Measurements from ENCODE around the gene NSUN6. TPM values are rescaled to one million over a fixed set of nuclear protein-coding genes. Genes with fewer than 3 reads are reported as not detected.

NSUN6 gene
- total and polyA plus RNA-seq, 2 donors (not counting 1 experiment from before 2014, with no cell fraction given), result 4.2 to 9.4 TPM

- peak in 1 of 2 donors; percentile 10 for DNase-seq (ENCODE audit: low read depth in 2 of 2)
- H3K4me1 ChIP-seq (ENCODE audit: control insufficient read depth, extremely low read depth, insufficient read depth, low read length), result no peaks in the 10 kb centered on the region
- no peak overlapping the region for H3K4me3 ChIP-seq (replicated peaks in 1 of 4; ENCODE audit: control extremely low read depth in 1 of 4, insufficient read depth in 1 of 4, low read depth in 3 of 4, low read length in 4 of 4)
- H3K9me3 ChIP-seq (ENCODE audit: control insufficient read depth, insufficient read depth, low read depth, low read length), result no peaks in the 10 kb centered on the region
- TF ChIP-seq CTCF (conservative IDR thresholded peaks at IDR 0.05 in 1 of 2, IDR thresholded peaks at IDR 0.05 in 1 of 2; ENCODE audit: low read depth in 1 of 2, low read length in 2 of 2), result no peak
- no peak for TF ChIP-seq EZH2 (IDR thresholded peaks at IDR 0.05; ENCODE audit: low read length, missing control alignments)
- no peaks in the 10 kb centered on the region for H3K36me3 ChIP-seq (ENCODE audit: control insufficient read depth, insufficient read depth, low read length)
- no peaks in the 10 kb centered on the region for H4K20me1 ChIP-seq (ENCODE audit: control insufficient read depth, extremely low read depth, insufficient read depth, low read length)
- no peaks in the 10 kb centered on the region for H3K79me2 ChIP-seq (ENCODE audit: control insufficient read depth, insufficient read depth, low read length)
- no peak overlapping the region for H3K9ac ChIP-seq (ENCODE audit: insufficient read depth, low read length)
- no peak overlapping the region for H3K4me2 ChIP-seq (ENCODE audit: extremely low read depth, insufficient read depth, low read length)
- no peak overlapping the region for H3K27ac ChIP-seq (ENCODE audit: insufficient read depth, low read length)
- H2AFZ ChIP-seq (ENCODE audit: low read length), result no peak overlapping the region
- no peaks in the 10 kb centered on the region for H3K27me3 ChIP-seq (ENCODE audit: control insufficient read depth, insufficient read depth, low read length)
Measured at GRCh38 chr10:18528292-18528691, 123.1 kb downstream of the NSUN6 start.

- Histone ChIP-seq H3K27me3 (ENCODE audit: control insufficient read depth, insufficient read depth, low read length) (no peaks in the 10 kb centered on the region), H3K9ac (ENCODE audit: insufficient read depth, low read length) (no peak overlapping the region), H3K4me2 (ENCODE audit: extremely low read depth, insufficient read depth, low read length) (no peak overlapping the region), H3K36me3 (ENCODE audit: control insufficient read depth, insufficient read depth, low read length) (no peaks in the 10 kb centered on the region), H3K79me2 (ENCODE audit: control insufficient read depth, insufficient read depth, low read length) (no peaks in the 10 kb centered on the region), H4K20me1 (ENCODE audit: control insufficient read depth, extremely low read depth, insufficient read depth, low read length) (no peaks in the 10 kb centered on the region), H2AFZ (ENCODE audit: low read length) (no peak overlapping the region), H3K4me1 (ENCODE audit: control insufficient read depth, extremely low read depth, insufficient read depth, low read length) (no peaks in the 10 kb centered on the region), H3K9me3 (ENCODE audit: control insufficient read depth, insufficient read depth, low read depth, low read length) (no peaks in the 10 kb centered on the region), H3K27ac (ENCODE audit: insufficient read depth, low read length) (no peak overlapping the region), H3K4me3 (replicated peaks in 1 of 4; ENCODE audit: control extremely low read depth in 1 of 4, insufficient read depth in 1 of 4, low read depth in 3 of 4, low read length in 4 of 4) (no peak overlapping the region)
- no peak for TF ChIP-seq CTCF (conservative IDR thresholded peaks at IDR 0.05 in 1 of 2, IDR thresholded peaks at IDR 0.05 in 1 of 2; ENCODE audit: low read depth in 1 of 2, low read length in 2 of 2)
- TF ChIP-seq EZH2 (IDR thresholded peaks at IDR 0.05; ENCODE audit: low read length, missing control alignments), result no peak
- DNase-seq (ENCODE audit: low read depth in 2 of 2), result peak in 1 of 2 donors; percentile 14
Measured at GRCh38 chr10:18527687-18528086, 123.7 kb downstream of the NSUN6 start.

GRCh38 chr10:18523858-18524257 is 127.5 kb downstream of the NSUN6 start:
- Histone ChIP-seq H3K9ac (ENCODE audit: insufficient read depth, low read length) (no peak overlapping the region), H3K27me3 (ENCODE audit: control insufficient read depth, insufficient read depth, low read length) (no peaks in the 10 kb centered on the region), H2AFZ (ENCODE audit: low read length) (no peak overlapping the region), H3K9me3 (ENCODE audit: control insufficient read depth, insufficient read depth, low read depth, low read length) (no peaks in the 10 kb centered on the region), H3K27ac (ENCODE audit: insufficient read depth, low read length) (no peak overlapping the region), H3K4me3 (replicated peaks in 1 of 4; ENCODE audit: control extremely low read depth in 1 of 4, insufficient read depth in 1 of 4, low read depth in 3 of 4, low read length in 4 of 4) (no peak overlapping the region), H3K79me2 (ENCODE audit: control insufficient read depth, insufficient read depth, low read length) (no peaks in the 10 kb centered on the region), H3K4me1 (ENCODE audit: control insufficient read depth, extremely low read depth, insufficient read depth, low read length) (no peaks in the 10 kb centered on the region), H4K20me1 (ENCODE audit: control insufficient read depth, extremely low read depth, insufficient read depth, low read length) (no peaks in the 10 kb centered on the region), H3K36me3 (ENCODE audit: control insufficient read depth, insufficient read depth, low read length) (no peaks in the 10 kb centered on the region), H3K4me2 (ENCODE audit: extremely low read depth, insufficient read depth, low read length) (no peak overlapping the region)
- DNase-seq (ENCODE audit: low read depth in 2 of 2), result no peak
- TF ChIP-seq CTCF (conservative IDR thresholded peaks at IDR 0.05 in 1 of 2, IDR thresholded peaks at IDR 0.05 in 1 of 2; ENCODE audit: low read depth in 1 of 2, low read length in 2 of 2), result no peak
- TF ChIP-seq EZH2 (IDR thresholded peaks at IDR 0.05; ENCODE audit: low read length, missing control alignments), result no peak

All from fibroblast of lung (primary cell).